Measurements from ENCODE around the gene RAB27B.
A peak's percentile ranks its signal among the peaks of the same experiment; 100 is the strongest.

DNA sequence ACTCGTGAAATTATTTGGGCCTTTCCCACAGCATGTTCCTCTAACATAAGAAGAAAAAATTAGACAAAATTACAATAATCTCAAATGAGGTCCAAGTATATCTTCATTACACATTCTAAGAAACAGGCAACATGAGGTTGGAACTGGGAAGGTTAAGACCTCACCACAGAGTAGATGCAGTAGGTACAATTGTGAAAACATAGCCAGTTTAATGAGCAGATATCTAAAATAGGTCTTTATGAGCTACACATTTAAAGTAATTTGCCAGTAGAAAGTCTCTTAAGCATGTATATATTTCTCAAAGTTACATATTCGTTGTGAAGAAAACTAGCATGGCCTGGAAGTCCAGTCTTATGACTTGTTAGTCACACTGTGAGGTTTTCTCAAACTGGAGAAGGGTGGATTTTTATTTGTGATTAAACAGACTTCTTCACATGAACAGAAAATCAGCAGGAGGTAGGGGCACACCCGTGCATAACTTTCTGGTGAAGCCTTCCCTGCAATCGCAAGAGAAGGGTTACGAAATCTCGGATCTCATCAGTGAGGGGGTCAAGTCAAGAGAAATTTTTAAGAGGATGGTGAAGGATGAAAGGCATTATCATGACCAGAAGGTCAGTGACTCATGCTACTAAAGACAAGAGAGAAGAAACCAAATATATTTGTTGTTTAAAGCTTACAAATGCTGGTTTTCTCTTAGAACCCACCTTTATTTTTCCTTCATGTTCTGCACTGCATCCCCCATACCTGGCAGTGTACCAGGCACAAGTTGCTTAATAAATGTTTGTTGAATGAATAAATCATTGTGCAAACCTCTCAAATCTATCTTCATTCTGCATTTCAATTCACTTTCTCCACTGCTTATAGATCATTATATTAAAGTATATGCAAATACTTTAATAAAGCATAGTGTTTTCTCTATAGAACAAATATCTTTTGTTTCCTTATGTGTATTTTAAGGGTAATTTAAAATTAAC lies 5.1 kb upstream of the RAB27B start:
- TF ChIP-seq, protein P1, sequence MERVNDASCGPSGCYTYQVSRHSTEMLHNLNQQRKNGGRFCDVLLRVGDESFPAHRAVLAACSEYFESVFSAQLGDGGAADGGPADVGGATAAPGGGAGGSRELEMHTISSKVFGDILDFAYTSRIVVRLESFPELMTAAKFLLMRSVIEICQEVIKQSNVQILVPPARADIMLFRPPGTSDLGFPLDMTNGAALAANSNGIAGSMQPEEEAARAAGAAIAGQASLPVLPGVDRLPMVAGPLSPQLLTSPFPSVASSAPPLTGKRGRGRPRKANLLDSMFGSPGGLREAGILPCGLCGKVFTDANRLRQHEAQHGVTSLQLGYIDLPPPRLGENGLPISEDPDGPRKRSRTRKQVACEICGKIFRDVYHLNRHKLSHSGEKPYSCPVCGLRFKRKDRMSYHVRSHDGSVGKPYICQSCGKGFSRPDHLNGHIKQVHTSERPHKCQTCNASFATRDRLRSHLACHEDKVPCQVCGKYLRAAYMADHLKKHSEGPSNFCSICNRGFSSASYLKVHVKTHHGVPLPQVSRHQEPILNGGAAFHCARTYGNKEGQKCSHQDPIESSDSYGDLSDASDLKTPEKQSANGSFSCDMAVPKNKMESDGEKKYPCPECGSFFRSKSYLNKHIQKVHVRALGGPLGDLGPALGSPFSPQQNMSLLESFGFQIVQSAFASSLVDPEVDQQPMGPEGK (CRISPR knock-in tag; IDR thresholded peaks at IDR 0.05; ENCODE audit: borderline replicate concordance): no peak
- TF ChIP-seq SNAI2 (CRISPR knock-in tag; IDR thresholded peaks at IDR 0.05) (no peak), ISL1 (CRISPR knock-in tag; IDR thresholded peaks at IDR 0.05) (0 out of 2 replicates have a peak, but pooled peaks have one; percentile 10), ZNF8 (CRISPR knock-in tag; IDR thresholded peaks at IDR 0.05) (no peak), ESRRG (CRISPR knock-in tag; IDR thresholded peaks at IDR 0.05) (no peak)

Measured in SK-N-SH treated with all-trans-retinoic acid at 6 μM for 48 hours (cell line).